Panc1 (cell line): ENCODE results near the gene HNF4A. TPM values are rescaled to one million over a fixed set of nuclear protein-coding genes. Genes with fewer than 3 reads are reported as not detected.

ENCODE experiments used
- ATAC-seq: fragments of 200-7000 bp; cut with Tn5 transposase; 2 replicates; pipeline ENCODE4 v1.9.1; 2020; ENCODE audit warnings: mild to moderate bottlenecking, moderate library complexity
- BruUV-seq: library from RNA; stranded (reverse); fragments of 400-500 nt; replicated peaks from 2 replicates; lab custom pipeline; 2021; lab: Mats Ljungman, UMichigan
- CTCF ChIA-PET: fragments of 300-600 bp; sonication (Branson Sonifier 250); formaldehyde crosslinking; loops from one replicate; lab custom pipeline; 2022; ENCODE audit warnings: antibody characterized with exemption; lab: Charles Lee
- POLR2A ChIA-PET: fragments of 300-600 bp; sonication (Branson Sonifier 250); formaldehyde crosslinking; loops from one replicate; lab custom pipeline; 2022; ENCODE audit warnings: antibody characterized with exemption; lab: Charles Lee
- DNase-seq: peaks from one replicate; pipeline ENCODE4 v3.0.0-alpha.2; 2010; ENCODE audit warnings: low read depth, low spot score
- H3K27ac ChIP-seq: 2 replicates; pipeline ENCODE4 v1.5.1; 2011; ENCODE audit warnings: mild to moderate bottlenecking, low read length, inconsistent platforms
- H3K27me3 ChIP-seq: fragments of 200-500 bp; sonication (Bioruptor generic); 2 replicates; pipeline ENCODE4 v1.6.0; 2014; ENCODE audit warnings: low read length, inconsistent platforms; ENCODE audit not compliant: control insufficient read depth, insufficient read depth
- H3K36me3 ChIP-seq: fragments of 200-500 bp; sonication (Bioruptor generic); 2 replicates; pipeline ENCODE4 v1.5.1; 2014; ENCODE audit warnings: inconsistent platforms, mild to moderate bottlenecking, low read length, moderate library complexity; ENCODE audit not compliant: control insufficient read depth, insufficient read depth
- H3K4me1 ChIP-seq: 2 replicates; pipeline ENCODE4 v1.5.1; 2011; ENCODE audit warnings: inconsistent platforms, mild to moderate bottlenecking, low read length, moderate library complexity; ENCODE audit not compliant: control insufficient read depth, insufficient read depth
- H3K4me3 ChIP-seq, 2 experiments: 2 replicates each; pipeline ENCODE4 v1.5.1; 2011 to 2012; ENCODE audit warnings: low read depth in 2 of 2, low read length in 2 of 2, mild to moderate bottlenecking in 2 of 2, inconsistent platforms in 1 of 2, moderate library complexity in 1 of 2
- H3K9me3 ChIP-seq: fragments of 200-500 bp; sonication (Bioruptor generic); 2 replicates; pipeline ENCODE4 v1.5.1; 2014; ENCODE audit warnings: low read depth, mild to moderate bottlenecking, inconsistent platforms, low read length, moderate library complexity; ENCODE audit not compliant: control insufficient read depth, insufficient read depth
- POLR2AphosphoS5 ChIP-seq: IDR thresholded peaks from 2 replicates; pipeline ENCODE4 v1.6.1; 2012; ENCODE audit warnings: mild to moderate bottlenecking, low read depth, low read length, moderate library complexity
- SIN3A ChIP-seq: IDR thresholded peaks from 2 replicates; pipeline ENCODE4 v1.6.1; 2012; ENCODE audit warnings: low read depth, mild to moderate bottlenecking, low read length, moderate library complexity, borderline replicate concordance; ENCODE audit not compliant: insufficient read depth
- TCF7L2 ChIP-seq: IDR thresholded peaks from 2 replicates; pipeline ENCODE4 v1.6.1; 2011; ENCODE audit warnings: mild to moderate bottlenecking, low read depth, low read length, inconsistent platforms
- in situ Hi-C: cut with HindIII; loops from 2 replicates; pipeline ENCODE4 v1.10.0; 2016; ENCODE audit warnings: low sequenced_read_pairs, low pct_unique_long_range_greater_than_20kb
- intact Hi-C: fragments of 100-400 bp; cut with micrococcal nuclease; formaldehyde crosslinking; loops from one replicate; pipeline ENCODE4 v1.10.0; 2022; ENCODE audit not compliant: unreplicated experiment
- total RNA-seq: library from RNA; stranded (reverse); gene quantifications from one replicate; pipeline ENCODE4 v1.2.1, GENCODE V29; 2021; ENCODE audit not compliant: unreplicated experiment
- TF ChIP-seq, protein P1 (sequence below): fragments of 450-650 bp; IDR thresholded peaks from 2 replicates; pipeline ENCODE4 v1.5.1; 2017; ENCODE audit warnings: mild to moderate bottlenecking
- TF ChIP-seq, protein P2 (sequence below), 2 experiments: IDR thresholded peaks; 2 replicates each; pipeline ENCODE4 v1.6.1; 2011 to 2012; ENCODE audit warnings: low read depth in 2 of 2, control low read depth in 1 of 2, low read length in 1 of 2, mild to moderate bottlenecking in 1 of 2, moderate library complexity in 1 of 2; ENCODE audit not compliant: insufficient read depth in 1 of 2

The HNF4A gene
- total RNA-seq, 1 experiment from 2014 or later, result 0.28 TPM

DNA sequence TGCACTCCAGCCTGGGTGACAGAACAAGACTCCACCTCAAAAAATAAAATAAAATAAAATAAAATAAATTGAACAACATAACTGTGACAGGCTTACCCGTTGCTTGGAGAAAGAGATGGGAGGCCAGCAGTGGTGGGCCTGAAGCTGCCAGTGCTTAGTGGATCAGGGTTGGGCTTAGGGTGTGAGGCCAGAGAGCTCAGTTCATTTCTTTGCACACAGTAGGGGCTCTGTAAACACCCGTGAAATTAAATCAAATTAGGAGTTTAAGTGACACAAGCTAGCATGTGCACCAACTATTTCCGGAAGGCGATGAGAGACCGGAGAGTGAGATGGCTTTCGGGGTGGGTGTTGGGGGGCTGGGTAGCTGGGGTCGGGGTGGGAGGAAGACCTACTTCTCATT is 94.4 kb downstream of the HNF4A start:
- no TSS peak for BruUV-seq
- ChIA-PET POLR2A (interaction anchor here (0.5 kb wide), 2 partner anchors 67 to 121 kb away, joined by 3 to 4 read pairs; no protein-coding TSS in a partner anchor), CTCF (no interaction called here)
- H3K4me3 ChIP-seq, result no peak overlapping the region
- H3K4me1 ChIP-seq, result no peaks in the 10 kb centered on the region
- H3K27ac ChIP-seq, result no peak overlapping the region
- TF ChIP-seq, protein P1, sequence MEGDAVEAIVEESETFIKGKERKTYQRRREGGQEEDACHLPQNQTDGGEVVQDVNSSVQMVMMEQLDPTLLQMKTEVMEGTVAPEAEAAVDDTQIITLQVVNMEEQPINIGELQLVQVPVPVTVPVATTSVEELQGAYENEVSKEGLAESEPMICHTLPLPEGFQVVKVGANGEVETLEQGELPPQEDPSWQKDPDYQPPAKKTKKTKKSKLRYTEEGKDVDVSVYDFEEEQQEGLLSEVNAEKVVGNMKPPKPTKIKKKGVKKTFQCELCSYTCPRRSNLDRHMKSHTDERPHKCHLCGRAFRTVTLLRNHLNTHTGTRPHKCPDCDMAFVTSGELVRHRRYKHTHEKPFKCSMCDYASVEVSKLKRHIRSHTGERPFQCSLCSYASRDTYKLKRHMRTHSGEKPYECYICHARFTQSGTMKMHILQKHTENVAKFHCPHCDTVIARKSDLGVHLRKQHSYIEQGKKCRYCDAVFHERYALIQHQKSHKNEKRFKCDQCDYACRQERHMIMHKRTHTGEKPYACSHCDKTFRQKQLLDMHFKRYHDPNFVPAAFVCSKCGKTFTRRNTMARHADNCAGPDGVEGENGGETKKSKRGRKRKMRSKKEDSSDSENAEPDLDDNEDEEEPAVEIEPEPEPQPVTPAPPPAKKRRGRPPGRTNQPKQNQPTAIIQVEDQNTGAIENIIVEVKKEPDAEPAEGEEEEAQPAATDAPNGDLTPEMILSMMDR, result no peak
- no peaks in the 10 kb centered on the region for H3K27me3 ChIP-seq
- DNase-seq (no peak), ATAC-seq (no peak)
- no peaks in the 10 kb centered on the region for H3K9me3 ChIP-seq
- intact Hi-C loops, result no loop called here
- in situ Hi-C loops, result no loop called here
- H3K36me3 ChIP-seq, result no peaks in the 10 kb centered on the region

DNA sequence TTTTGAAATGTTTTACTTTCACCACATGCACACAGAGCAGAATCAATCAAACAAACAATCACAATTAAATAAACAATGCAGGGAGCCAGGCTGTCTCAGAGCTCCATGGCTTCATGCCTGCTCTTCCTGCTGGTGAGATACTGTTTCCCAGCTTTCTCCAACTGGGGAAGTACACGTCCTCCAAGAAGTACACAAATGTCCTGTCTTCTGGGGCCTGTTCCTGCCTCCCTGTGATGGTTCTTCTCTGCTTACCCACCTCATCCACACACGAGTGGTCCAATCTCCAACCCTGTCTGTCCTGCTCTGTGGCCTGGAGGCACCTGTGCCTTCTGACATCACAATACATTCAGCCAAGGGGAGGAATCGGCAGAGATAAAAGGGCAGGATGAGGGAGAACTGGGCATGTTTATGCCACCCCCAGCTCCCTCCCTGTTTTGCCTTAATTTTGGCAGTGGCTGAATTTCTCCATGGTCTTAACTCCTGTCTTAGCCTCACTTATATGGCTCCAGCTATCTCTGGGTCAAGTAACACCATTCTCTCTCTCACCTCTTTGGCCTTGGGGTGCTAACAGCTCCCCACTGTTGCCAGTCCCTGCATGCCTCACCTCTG is 94.9 kb downstream of the HNF4A start:
- Histone ChIP-seq H3K27ac (no peak overlapping the region), H3K4me1 (no peaks in the 10 kb centered on the region), H3K4me3 (no peak overlapping the region), H3K9me3 (no peaks in the 10 kb centered on the region), H3K36me3 (no peaks in the 10 kb centered on the region), H3K27me3 (no peaks in the 10 kb centered on the region)
- intact Hi-C loops, result no loop called here
- ChIA-PET POLR2A (interaction anchor here (0.5 kb wide), 1 partner anchor 67 kb away, joined by 4 read pairs; no protein-coding TSS in a partner anchor), CTCF (no interaction called here)
- in situ Hi-C loops, result no loop called here
- DNase-seq, result no peak
- TF ChIP-seq POLR2AphosphoS5, result no peak
- no peak for TF ChIP-seq TCF7L2
- TF ChIP-seq, protein P1, result no peak
- no peak for TF ChIP-seq SIN3A
- TF ChIP-seq, protein P2, sequence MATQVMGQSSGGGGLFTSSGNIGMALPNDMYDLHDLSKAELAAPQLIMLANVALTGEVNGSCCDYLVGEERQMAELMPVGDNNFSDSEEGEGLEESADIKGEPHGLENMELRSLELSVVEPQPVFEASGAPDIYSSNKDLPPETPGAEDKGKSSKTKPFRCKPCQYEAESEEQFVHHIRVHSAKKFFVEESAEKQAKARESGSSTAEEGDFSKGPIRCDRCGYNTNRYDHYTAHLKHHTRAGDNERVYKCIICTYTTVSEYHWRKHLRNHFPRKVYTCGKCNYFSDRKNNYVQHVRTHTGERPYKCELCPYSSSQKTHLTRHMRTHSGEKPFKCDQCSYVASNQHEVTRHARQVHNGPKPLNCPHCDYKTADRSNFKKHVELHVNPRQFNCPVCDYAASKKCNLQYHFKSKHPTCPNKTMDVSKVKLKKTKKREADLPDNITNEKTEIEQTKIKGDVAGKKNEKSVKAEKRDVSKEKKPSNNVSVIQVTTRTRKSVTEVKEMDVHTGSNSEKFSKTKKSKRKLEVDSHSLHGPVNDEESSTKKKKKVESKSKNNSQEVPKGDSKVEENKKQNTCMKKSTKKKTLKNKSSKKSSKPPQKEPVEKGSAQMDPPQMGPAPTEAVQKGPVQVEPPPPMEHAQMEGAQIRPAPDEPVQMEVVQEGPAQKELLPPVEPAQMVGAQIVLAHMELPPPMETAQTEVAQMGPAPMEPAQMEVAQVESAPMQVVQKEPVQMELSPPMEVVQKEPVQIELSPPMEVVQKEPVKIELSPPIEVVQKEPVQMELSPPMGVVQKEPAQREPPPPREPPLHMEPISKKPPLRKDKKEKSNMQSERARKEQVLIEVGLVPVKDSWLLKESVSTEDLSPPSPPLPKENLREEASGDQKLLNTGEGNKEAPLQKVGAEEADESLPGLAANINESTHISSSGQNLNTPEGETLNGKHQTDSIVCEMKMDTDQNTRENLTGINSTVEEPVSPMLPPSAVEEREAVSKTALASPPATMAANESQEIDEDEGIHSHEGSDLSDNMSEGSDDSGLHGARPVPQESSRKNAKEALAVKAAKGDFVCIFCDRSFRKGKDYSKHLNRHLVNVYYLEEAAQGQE (IDR thresholded peaks at IDR 0.05; ENCODE audit: insufficient read depth in 1 of 2, low read depth in 2 of 2, low read length in 1 of 2), result no peak
- no peak for ATAC-seq
- no TSS peak for BruUV-seq
